NB4 (cell line): Measurements from ENCODE around the gene DPEP3.

Experiments
- MYC ChIP-seq: IDR thresholded peaks from 2 replicates; pipeline ENCODE4 v1.6.1; 2011; ENCODE audit warnings: low read depth, low read length
- POLR2A ChIP-seq: IDR thresholded peaks from 2 replicates; pipeline ENCODE4 v1.6.1; 2011; ENCODE audit warnings: mild to moderate bottlenecking; ENCODE audit not compliant: insufficient read length; ENCODE audit errors: extremely low read depth
- TF ChIP-seq, protein P1 (sequence below): IDR thresholded peaks from one replicate; pipeline ENCODE4 v1.5.1; 2012; ENCODE audit warnings: low read depth, low read length

DNA sequence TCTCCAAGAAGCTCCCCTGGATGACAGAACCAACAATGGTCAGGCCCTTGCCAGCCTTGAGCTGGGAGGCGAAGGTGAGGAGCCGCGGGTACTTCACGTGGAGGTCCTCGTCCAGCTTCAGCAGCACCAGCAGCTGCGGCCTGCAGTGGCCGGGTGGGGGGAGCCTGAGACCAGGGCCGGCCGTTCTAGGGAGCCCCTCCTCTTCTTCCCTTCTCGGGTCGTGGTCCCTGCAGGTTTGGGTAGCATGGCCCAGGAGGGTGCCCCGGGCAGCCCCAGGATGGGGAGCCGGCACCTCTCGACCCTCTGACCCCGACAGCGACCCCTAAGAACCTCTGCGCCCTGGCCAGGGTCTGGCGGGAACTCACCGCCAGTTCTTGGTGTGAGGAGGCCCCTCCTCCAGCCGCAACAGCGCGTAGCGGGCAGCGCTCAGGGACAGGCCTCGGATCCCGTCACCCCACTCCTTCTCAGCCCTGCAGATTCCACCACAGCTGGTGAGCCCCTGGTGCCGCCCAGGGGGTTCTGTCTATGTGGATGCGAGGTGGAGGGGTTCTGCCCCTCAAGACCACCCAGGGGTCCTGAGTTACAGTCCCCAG, 33.2 kb downstream of the DPEP3 start:
- TF ChIP-seq, protein P1, sequence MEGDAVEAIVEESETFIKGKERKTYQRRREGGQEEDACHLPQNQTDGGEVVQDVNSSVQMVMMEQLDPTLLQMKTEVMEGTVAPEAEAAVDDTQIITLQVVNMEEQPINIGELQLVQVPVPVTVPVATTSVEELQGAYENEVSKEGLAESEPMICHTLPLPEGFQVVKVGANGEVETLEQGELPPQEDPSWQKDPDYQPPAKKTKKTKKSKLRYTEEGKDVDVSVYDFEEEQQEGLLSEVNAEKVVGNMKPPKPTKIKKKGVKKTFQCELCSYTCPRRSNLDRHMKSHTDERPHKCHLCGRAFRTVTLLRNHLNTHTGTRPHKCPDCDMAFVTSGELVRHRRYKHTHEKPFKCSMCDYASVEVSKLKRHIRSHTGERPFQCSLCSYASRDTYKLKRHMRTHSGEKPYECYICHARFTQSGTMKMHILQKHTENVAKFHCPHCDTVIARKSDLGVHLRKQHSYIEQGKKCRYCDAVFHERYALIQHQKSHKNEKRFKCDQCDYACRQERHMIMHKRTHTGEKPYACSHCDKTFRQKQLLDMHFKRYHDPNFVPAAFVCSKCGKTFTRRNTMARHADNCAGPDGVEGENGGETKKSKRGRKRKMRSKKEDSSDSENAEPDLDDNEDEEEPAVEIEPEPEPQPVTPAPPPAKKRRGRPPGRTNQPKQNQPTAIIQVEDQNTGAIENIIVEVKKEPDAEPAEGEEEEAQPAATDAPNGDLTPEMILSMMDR, result no peak
- TF ChIP-seq POLR2A (no peak), MYC (no peak)
